ENCODE results near the gene TARS1.

DNA sequence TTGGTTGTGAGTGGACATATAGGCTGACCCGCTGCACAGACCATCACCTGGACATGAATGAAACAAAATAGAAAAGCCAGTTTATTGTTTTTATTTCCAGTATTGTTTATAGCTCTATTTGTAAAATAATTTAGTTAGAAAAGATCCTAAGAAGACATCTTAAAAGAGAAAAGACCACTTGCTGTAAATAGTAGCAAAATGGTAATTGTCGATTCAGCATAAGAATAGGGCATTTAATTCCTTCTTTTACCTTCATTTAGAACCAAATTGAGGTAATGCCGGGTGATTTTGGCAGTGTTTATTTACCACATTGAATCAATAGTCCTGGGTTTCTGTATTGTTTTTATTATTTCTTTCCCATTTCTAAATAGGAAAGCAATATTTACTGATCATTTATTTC lies 7.4 kb downstream of the TARS1 start:
- TF ChIP-seq, protein P1, sequence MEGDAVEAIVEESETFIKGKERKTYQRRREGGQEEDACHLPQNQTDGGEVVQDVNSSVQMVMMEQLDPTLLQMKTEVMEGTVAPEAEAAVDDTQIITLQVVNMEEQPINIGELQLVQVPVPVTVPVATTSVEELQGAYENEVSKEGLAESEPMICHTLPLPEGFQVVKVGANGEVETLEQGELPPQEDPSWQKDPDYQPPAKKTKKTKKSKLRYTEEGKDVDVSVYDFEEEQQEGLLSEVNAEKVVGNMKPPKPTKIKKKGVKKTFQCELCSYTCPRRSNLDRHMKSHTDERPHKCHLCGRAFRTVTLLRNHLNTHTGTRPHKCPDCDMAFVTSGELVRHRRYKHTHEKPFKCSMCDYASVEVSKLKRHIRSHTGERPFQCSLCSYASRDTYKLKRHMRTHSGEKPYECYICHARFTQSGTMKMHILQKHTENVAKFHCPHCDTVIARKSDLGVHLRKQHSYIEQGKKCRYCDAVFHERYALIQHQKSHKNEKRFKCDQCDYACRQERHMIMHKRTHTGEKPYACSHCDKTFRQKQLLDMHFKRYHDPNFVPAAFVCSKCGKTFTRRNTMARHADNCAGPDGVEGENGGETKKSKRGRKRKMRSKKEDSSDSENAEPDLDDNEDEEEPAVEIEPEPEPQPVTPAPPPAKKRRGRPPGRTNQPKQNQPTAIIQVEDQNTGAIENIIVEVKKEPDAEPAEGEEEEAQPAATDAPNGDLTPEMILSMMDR (IDR thresholded peaks at IDR 0.05 in 4 of 5, conservative IDR thresholded peaks at IDR 0.05 in 1 of 5), result no peak
- TF ChIP-seq POLR2A (IDR thresholded peaks at IDR 0.05), result no peak

Measured in gastrocnemius medialis (tissue), 4 donors.